H1 (cell line): ENCODE results near the gene EDC3. TPM values are rescaled to one million over a fixed set of nuclear protein-coding genes. Genes with fewer than 3 reads are reported as not detected.

ENCODE experiments used
- KDM4A ChIP-seq: IDR thresholded peaks from one replicate; pipeline ENCODE4 v1.7.1; 2012; ENCODE audit warnings: low read depth, mild to moderate bottlenecking, moderate library complexity, low read length, inconsistent platforms; ENCODE audit not compliant: severe bottlenecking
- PHF8 ChIP-seq: fragments of 200-600 bp; sonication (generic); conservative IDR thresholded peaks from 2 replicates; pipeline ENCODE4 v1.7.1; 2012; ENCODE audit warnings: low read depth, mild to moderate bottlenecking, inconsistent platforms, low read length, moderate library complexity
- TAF7 ChIP-seq: optimal IDR thresholded peaks from 2 replicates; pipeline ENCODE3; 2011; ENCODE audit warnings: low read depth, mild to moderate bottlenecking, inconsistent platforms, low read length, moderate library complexity, borderline replicate concordance
- polyA plus RNA-seq, 7 experiments: library from polyadenylated mRNA; depleted of rRNA in 3 of 7; stranded (reverse) in 5 of 7; unstranded in 2 of 7; fragments of >200 nt in 5 of 7; fragments of 200-250 nt in 2 of 7; gene quantifications; 1 replicate in 5 of 7; 2 replicates in 1 of 7; 4 replicates in 1 of 7; pipeline versions ENCODE4 v1.2.1 to v1.2.3, GENCODE V29; 2011 to 2013; ENCODE audit warnings: missing spikeins in 2 of 7, mixed read lengths in 2 of 7
- total RNA-seq: library from RNA; stranded (reverse); fragmentation: NEBNext Ultra II Directional; extraction: Animal tissue kit (Norgen Biotek cat#: 25700); gene quantifications from 2 replicates; pipeline ENCODE4 v1.2.1, GENCODE V29; 2021
- TF ChIP-seq, protein P1 (sequence below): fragments of 300-600 bp; sonication (generic); IDR thresholded peaks from 2 replicates; pipeline ENCODE4 v1.7.1; 2012; ENCODE audit warnings: low read length, moderate library complexity, mild to moderate bottlenecking, inconsistent platforms; ENCODE audit not compliant: insufficient replicate concordance

EDC3 gene
- total and polyA plus RNA-seq, 2 of the 8 experiments (the other 6 are each of a cell fraction or from before 2014, with no cell fraction given): 45.0 to 50.8 TPM

DNA sequence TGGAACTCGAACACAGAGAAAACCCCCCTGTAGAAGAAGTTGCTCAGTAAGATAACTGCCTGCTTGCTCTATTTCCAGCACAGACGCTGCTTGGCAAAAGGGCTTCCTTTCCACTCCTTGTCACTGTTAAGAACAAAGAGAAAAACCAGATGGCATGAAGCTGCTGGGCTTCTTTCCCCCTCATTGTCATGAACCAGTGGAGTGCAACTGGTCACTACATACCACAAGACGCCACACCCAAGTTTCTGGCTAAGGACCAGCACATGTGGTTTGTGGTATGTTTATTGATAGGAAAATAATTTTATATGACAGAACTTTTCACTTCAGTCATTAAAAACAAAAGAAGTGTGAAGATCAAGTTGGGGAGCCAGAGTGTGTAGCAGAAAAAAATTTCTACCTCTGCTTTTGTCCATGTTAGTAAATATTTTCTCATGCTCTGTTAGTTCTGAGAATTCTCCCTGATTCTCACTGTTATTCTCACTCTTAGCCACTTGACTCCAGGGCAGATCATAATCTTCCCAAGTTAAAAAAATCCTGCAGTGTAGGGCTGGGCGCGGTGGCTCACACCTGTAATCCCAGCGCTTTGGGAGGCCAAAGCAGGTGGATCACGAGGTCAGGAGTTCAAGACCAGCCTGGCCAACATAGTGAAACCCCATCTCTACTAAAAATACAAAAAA is 42.3 kb downstream of the EDC3 start (continued):
- TF ChIP-seq, protein P1, sequence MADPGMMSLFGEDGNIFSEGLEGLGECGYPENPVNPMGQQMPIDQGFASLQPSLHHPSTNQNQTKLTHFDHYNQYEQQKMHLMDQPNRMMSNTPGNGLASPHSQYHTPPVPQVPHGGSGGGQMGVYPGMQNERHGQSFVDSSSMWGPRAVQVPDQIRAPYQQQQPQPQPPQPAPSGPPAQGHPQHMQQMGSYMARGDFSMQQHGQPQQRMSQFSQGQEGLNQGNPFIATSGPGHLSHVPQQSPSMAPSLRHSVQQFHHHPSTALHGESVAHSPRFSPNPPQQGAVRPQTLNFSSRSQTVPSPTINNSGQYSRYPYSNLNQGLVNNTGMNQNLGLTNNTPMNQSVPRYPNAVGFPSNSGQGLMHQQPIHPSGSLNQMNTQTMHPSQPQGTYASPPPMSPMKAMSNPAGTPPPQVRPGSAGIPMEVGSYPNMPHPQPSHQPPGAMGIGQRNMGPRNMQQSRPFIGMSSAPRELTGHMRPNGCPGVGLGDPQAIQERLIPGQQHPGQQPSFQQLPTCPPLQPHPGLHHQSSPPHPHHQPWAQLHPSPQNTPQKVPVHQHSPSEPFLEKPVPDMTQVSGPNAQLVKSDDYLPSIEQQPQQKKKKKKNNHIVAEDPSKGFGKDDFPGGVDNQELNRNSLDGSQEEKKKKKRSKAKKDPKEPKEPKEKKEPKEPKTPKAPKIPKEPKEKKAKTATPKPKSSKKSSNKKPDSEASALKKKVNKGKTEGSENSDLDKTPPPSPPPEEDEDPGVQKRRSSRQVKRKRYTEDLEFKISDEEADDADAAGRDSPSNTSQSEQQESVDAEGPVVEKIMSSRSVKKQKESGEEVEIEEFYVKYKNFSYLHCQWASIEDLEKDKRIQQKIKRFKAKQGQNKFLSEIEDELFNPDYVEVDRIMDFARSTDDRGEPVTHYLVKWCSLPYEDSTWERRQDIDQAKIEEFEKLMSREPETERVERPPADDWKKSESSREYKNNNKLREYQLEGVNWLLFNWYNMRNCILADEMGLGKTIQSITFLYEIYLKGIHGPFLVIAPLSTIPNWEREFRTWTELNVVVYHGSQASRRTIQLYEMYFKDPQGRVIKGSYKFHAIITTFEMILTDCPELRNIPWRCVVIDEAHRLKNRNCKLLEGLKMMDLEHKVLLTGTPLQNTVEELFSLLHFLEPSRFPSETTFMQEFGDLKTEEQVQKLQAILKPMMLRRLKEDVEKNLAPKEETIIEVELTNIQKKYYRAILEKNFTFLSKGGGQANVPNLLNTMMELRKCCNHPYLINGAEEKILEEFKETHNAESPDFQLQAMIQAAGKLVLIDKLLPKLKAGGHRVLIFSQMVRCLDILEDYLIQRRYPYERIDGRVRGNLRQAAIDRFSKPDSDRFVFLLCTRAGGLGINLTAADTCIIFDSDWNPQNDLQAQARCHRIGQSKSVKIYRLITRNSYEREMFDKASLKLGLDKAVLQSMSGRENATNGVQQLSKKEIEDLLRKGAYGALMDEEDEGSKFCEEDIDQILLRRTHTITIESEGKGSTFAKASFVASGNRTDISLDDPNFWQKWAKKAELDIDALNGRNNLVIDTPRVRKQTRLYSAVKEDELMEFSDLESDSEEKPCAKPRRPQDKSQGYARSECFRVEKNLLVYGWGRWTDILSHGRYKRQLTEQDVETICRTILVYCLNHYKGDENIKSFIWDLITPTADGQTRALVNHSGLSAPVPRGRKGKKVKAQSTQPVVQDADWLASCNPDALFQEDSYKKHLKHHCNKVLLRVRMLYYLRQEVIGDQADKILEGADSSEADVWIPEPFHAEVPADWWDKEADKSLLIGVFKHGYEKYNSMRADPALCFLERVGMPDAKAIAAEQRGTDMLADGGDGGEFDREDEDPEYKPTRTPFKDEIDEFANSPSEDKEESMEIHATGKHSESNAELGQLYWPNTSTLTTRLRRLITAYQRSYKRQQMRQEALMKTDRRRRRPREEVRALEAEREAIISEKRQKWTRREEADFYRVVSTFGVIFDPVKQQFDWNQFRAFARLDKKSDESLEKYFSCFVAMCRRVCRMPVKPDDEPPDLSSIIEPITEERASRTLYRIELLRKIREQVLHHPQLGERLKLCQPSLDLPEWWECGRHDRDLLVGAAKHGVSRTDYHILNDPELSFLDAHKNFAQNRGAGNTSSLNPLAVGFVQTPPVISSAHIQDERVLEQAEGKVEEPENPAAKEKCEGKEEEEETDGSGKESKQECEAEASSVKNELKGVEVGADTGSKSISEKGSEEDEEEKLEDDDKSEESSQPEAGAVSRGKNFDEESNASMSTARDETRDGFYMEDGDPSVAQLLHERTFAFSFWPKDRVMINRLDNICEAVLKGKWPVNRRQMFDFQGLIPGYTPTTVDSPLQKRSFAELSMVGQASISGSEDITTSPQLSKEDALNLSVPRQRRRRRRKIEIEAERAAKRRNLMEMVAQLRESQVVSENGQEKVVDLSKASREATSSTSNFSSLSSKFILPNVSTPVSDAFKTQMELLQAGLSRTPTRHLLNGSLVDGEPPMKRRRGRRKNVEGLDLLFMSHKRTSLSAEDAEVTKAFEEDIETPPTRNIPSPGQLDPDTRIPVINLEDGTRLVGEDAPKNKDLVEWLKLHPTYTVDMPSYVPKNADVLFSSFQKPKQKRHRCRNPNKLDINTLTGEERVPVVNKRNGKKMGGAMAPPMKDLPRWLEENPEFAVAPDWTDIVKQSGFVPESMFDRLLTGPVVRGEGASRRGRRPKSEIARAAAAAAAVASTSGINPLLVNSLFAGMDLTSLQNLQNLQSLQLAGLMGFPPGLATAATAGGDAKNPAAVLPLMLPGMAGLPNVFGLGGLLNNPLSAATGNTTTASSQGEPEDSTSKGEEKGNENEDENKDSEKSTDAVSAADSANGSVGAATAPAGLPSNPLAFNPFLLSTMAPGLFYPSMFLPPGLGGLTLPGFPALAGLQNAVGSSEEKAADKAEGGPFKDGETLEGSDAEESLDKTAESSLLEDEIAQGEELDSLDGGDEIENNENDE: no peak
- TF ChIP-seq KDM4A: no peak
- TF ChIP-seq TAF7: no peak
- no peak for TF ChIP-seq PHF8
- TF ChIP-seq, all 59 proteins: peak for 0
